ENCODE data around the gene PTPRG. TPM values are rescaled to one million over a fixed set of nuclear protein-coding genes. Genes with fewer than 3 reads are reported as not detected.
"Not testable (repeated sequence)": the region's sequence is repeated elsewhere in the genome, so short reads cannot be mapped to it uniquely, and the experiment has no call there.

Gene PTPRG
- total RNA-seq, 3 donors from 2014 or later (not counting 1 experiment from before 2014, with no cell fraction given) = 1.0 to 2.9 (median 2.5) TPM

DNA sequence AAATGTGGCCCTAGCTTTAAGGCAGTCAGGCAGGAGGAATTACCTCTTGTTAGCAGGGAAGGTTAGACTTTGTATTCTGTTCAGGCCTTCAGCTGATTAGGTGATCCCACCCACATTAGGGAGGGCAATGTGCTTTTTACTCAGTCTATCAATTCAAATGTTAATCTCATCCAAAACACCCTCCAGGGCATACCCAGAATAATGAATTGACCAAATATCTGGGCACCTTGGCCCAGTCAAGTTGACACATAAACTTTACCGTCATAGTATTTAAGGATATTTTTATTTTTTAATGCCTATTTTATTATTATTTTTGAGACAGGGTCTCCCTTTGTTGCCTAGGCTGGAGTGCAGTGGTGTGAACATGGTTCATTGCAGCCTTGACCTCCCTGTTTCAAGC lies 146.1 kb downstream of the PTPRG start:
- H3K27ac Mint-ChIP-seq = no peak overlapping the region
- no peak overlapping the region for H3K27ac ChIP-seq (ENCODE audit: low read length)
- H3K4me3 ChIP-seq (ENCODE audit: low read length) = no peak overlapping the region
- no peak overlapping the region for H3K4me3 Mint-ChIP-seq
- peaks cover 0 to 2% of the 10 kb centered on the region in 2 donors for H3K9me3 Mint-ChIP-seq
- intact Hi-C loops (cut with micrococcal nuclease) = no loop called here
- no peak for TF ChIP-seq CTCF (IDR thresholded peaks at IDR 0.05)
- no peaks in the 10 kb centered on the region for H3K27me3 ChIP-seq (ENCODE audit: control insufficient read depth, insufficient read depth, low read length)
- H3K4me1 Mint-ChIP-seq = no peaks in the 10 kb centered on the region
- H3K4me1 ChIP-seq (ENCODE audit: control insufficient read depth, insufficient read depth, low read length) = no peaks in the 10 kb centered on the region
- no peaks in the 10 kb centered on the region for H3K27me3 Mint-ChIP-seq (ENCODE audit: low read depth in 2 of 2)
- no peaks in the 10 kb centered on the region for H3K36me3 Mint-ChIP-seq
- H3K9me3 ChIP-seq (ENCODE audit: control insufficient read depth, insufficient read depth, low read length) = no peaks in the 10 kb centered on the region
- DNase-seq (no peak), ATAC-seq (no peak)
- H3K36me3 ChIP-seq (ENCODE audit: control insufficient read depth, insufficient read depth, low read length) = no peaks in the 10 kb centered on the region
- WGBS (ENCODE audit: insufficient coverage) = no CpG with 5 or more reads among the region's 1 CpG

DNA sequence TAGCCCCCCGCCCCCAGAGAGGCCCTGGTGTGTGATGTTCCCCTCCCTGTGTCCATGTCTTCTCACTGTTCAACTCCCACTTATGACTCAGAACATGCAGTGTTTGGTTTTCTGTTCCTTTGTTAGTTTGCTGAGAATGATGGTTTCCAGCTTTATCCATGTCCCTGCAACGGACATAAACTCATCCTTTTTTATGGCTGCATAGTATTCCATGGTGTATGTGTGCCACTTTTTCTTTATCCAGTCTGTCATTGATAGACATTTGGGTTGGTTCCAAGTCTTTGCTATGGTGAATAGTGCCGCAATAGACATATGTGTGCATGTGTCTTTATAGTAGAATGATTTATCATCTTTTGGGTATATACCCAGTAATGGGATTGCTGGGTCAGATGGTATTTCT lies 149.5 kb downstream of the PTPRG start:
- H3K27ac Mint-ChIP-seq; H3K9me3 ChIP-seq (ENCODE audit: control insufficient read depth, insufficient read depth, low read length); H3K27me3 ChIP-seq (ENCODE audit: control insufficient read depth, insufficient read depth, low read length); H3K4me3 ChIP-seq (ENCODE audit: low read length); H3K27ac ChIP-seq (ENCODE audit: low read length); H3K4me1 Mint-ChIP-seq; H3K27me3 Mint-ChIP-seq (ENCODE audit: low read depth in 2 of 2); intact Hi-C loops (cut with micrococcal nuclease); H3K4me1 ChIP-seq (ENCODE audit: control insufficient read depth, insufficient read depth, low read length); H3K4me3 Mint-ChIP-seq; DNase-seq; H3K36me3 ChIP-seq (ENCODE audit: control insufficient read depth, insufficient read depth, low read length); ATAC-seq; H3K9me3 Mint-ChIP-seq; H3K36me3 Mint-ChIP-seq: not testable (repeated sequence)
- 83% methylated on average over 3 of the region's 3 CpGs for WGBS (ENCODE audit: insufficient coverage)

GRCh38 chr3:61714225-61714624 lies 152.9 kb downstream of the PTPRG start:
- H3K27ac Mint-ChIP-seq = no peak overlapping the region
- H3K36me3 ChIP-seq (ENCODE audit: control insufficient read depth, insufficient read depth, low read length) = no peaks in the 10 kb centered on the region
- TF ChIP-seq CTCF (IDR thresholded peaks at IDR 0.05) = no peak

GRCh38 chr3:61715886-61716527 lies 154.6 kb downstream of the PTPRG start:
- intact Hi-C loops (cut with micrococcal nuclease) = no loop called here
- Histone ChIP-seq H3K27me3 (ENCODE audit: control insufficient read depth, insufficient read depth, low read length) (no peaks in the 10 kb centered on the region), H3K36me3 (ENCODE audit: control insufficient read depth, insufficient read depth, low read length) (no peaks in the 10 kb centered on the region), H3K9me3 (ENCODE audit: control insufficient read depth, insufficient read depth, low read length) (no peaks in the 10 kb centered on the region), H3K4me3 (ENCODE audit: low read length) (no peak overlapping the region), H3K27ac (ENCODE audit: low read length) (no peak overlapping the region), H3K4me1 (ENCODE audit: control insufficient read depth, insufficient read depth, low read length) (no peaks in the 10 kb centered on the region)
- H3K27ac Mint-ChIP-seq = no peak overlapping the region
- no peaks in the 10 kb centered on the region for H3K4me1 Mint-ChIP-seq
- H3K4me3 Mint-ChIP-seq = no peak overlapping the region
- H3K27me3 Mint-ChIP-seq (ENCODE audit: low read depth in 2 of 2) = no peaks in the 10 kb centered on the region
- ATAC-seq = no peak
- H3K9me3 Mint-ChIP-seq = peaks cover 0 to 3% of the 10 kb centered on the region in 2 donors
- no peaks in the 10 kb centered on the region for H3K36me3 Mint-ChIP-seq
- DNase-seq = no peak
- TF ChIP-seq CTCF (IDR thresholded peaks at IDR 0.05) = no peak
- WGBS (ENCODE audit: insufficient coverage) = 80% methylated on average over 2 of the region's 4 CpGs

More at GRCh38 chr3:61714225-61714624, 152.9 kb downstream of the PTPRG start:
- H3K4me3 Mint-ChIP-seq = no peak overlapping the region
- no peaks in the 10 kb centered on the region for H3K9me3 Mint-ChIP-seq
- Histone ChIP-seq H3K4me3 (ENCODE audit: low read length) (no peak overlapping the region), H3K4me1 (ENCODE audit: control insufficient read depth, insufficient read depth, low read length) (no peaks in the 10 kb centered on the region), H3K27ac (ENCODE audit: low read length) (no peak overlapping the region), H3K9me3 (ENCODE audit: control insufficient read depth, insufficient read depth, low read length) (no peaks in the 10 kb centered on the region), H3K27me3 (ENCODE audit: control insufficient read depth, insufficient read depth, low read length) (no peaks in the 10 kb centered on the region)
- intact Hi-C loops (cut with micrococcal nuclease) = no loop called here
- DNase-seq = no peak
- no peaks in the 10 kb centered on the region for H3K4me1 Mint-ChIP-seq
- H3K27me3 Mint-ChIP-seq (ENCODE audit: low read depth in 2 of 2) = no peaks in the 10 kb centered on the region
- 77% methylated on average over 4 of the region's 4 CpGs for WGBS (ENCODE audit: insufficient coverage)
- ATAC-seq = no peak
- no peaks in the 10 kb centered on the region for H3K36me3 Mint-ChIP-seq

DNA sequence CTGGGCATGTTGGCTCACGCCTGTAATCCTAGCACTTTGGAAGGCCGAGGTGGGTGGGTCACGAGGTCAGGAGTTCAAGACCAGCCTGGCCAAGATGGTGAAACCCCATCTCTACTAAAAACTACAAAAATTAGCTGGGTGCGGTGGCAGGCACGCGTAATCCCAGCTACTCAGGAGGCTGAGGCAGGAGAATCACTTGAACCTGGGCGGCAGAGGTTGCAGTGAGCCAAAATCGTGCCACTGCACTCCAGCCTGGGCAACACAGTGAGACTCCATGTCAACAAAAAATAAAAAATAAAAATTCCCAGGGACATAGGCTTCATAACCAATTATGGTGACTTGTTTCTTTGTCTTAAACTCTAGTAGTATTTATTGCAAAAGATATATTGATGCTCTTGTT lies 155.3 kb downstream of the PTPRG start:
- H3K9me3 ChIP-seq (ENCODE audit: control insufficient read depth, insufficient read depth, low read length); H3K4me1 Mint-ChIP-seq; H3K36me3 Mint-ChIP-seq; H3K4me1 ChIP-seq (ENCODE audit: control insufficient read depth, insufficient read depth, low read length); ATAC-seq; DNase-seq; H3K27me3 Mint-ChIP-seq (ENCODE audit: low read depth in 2 of 2); H3K27ac Mint-ChIP-seq; intact Hi-C loops (cut with micrococcal nuclease); H3K27me3 ChIP-seq (ENCODE audit: control insufficient read depth, insufficient read depth, low read length); H3K27ac ChIP-seq (ENCODE audit: low read length); H3K4me3 ChIP-seq (ENCODE audit: low read length); H3K4me3 Mint-ChIP-seq; H3K36me3 ChIP-seq (ENCODE audit: control insufficient read depth, insufficient read depth, low read length); H3K9me3 Mint-ChIP-seq: not testable (repeated sequence)
- 86% methylated on average over 8 of the region's 8 CpGs for WGBS (ENCODE audit: insufficient coverage)

All from natural killer cell (primary cell).